PFSK-1 (cell line): ENCODE results near the gene AUTS2.

Experiments used
- POLR2AphosphoS5 ChIP-seq: IDR thresholded peaks from 2 replicates; pipeline ENCODE4 v1.6.1; 2012; ENCODE audit warnings: low read depth, mild to moderate bottlenecking, control low read depth, low read length, moderate library complexity
- TAF1 ChIP-seq: IDR thresholded peaks from 2 replicates; pipeline ENCODE4 v1.6.1; 2012; ENCODE audit warnings: low read length, control low read depth, borderline replicate concordance; ENCODE audit not compliant: insufficient read depth

- TF ChIP-seq POLR2AphosphoS5 (no peak), TAF1 (no peak)
Measured at GRCh38 chr7:70622936-70623335, 1024.7 kb downstream of the AUTS2 start.
